Endometrial microvascular endothelial cells (primary cell): ENCODE data around the gene TPH1. TPM values are rescaled to one million over a fixed set of nuclear protein-coding genes. Genes with fewer than 3 reads are reported as not detected.

Experiments used
- total RNA-seq: library from RNA; depleted of rRNA; stranded (reverse); fragments of >200 nt; gene quantifications from one replicate; pipeline ENCODE4 v1.2.3, GENCODE V29; 2015; ENCODE audit errors: inconsistent ontology term

TPH1 gene
- total RNA-seq, 1 donor from 2014 or later: not detected

Other genes with a start within 250 kb of the TPH1 start
- gene SERGEF, start 33.2 kb downstream of the TPH1 start, total RNA-seq: 18.5 TPM
- 32.0 TPM for gene SAAL1, start 59.8 kb upstream of the TPH1 start, total RNA-seq
- gene MRGPRX3, start 86.3 kb upstream of the TPH1 start, total RNA-seq: not detected
- not detected for gene MRGPRX4, start 126.6 kb upstream of the TPH1 start, total RNA-seq
- not detected for gene SAA4, start 190.5 kb upstream of the TPH1 start, total RNA-seq
- not detected for gene SAA2, start 202.4 kb upstream of the TPH1 start, total RNA-seq
- gene SAA1, start 220.0 kb upstream of the TPH1 start, total RNA-seq: not detected